HG02943 (cell line): Measurements from ENCODE around the gene C19orf53.

Experiments used
- ATAC-seq: cut with Tn5 transposase; IDR thresholded peaks from one replicate; pipeline ENCODE4 v1.9.1; 2021; ENCODE audit warnings: mild to moderate bottlenecking, low read depth, moderate library complexity; ENCODE audit not compliant: unreplicated experiment

The C19orf53 gene

DNA sequence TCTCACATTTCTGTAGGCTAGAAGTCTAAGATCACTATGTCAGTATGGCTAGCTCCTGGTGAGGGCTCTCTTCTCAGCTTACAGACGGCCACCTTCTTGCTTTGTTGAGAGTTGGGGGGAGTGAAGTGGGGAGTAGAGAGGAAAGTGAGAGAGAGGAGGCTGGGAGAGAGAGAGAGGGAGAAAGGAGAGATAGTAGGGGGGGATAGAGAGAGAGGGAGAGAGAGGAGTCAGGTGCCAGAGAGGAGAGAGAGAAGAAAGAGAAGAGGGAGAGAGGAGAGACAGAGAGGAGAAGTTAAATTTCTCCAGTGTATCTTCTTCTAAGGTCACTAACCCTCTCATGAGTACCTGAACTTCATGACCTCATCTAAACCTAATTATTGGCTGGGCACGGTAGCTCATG is 49.6 kb downstream of the C19orf53 start:
- no peak for ATAC-seq

DNA sequence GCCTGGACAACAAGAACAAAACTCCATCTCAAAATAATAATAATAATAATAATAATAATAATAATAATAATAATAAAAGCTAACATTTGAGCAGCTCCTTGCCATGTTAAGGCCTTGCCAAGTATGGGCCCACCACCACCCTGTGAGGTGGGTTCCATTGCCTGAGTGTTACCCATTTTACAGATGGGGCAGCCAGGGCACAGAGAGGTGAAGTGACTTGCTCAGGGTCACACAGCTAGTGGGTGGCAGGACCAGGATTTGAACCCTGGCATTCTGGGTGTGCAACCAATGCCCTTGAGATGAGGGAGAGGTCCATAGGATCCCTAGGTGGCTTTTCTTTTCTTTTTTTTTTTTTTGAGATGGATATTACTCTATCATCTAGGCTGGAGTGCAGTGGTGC is 50.4 kb downstream of the C19orf53 start:
- no peak for ATAC-seq

DNA sequence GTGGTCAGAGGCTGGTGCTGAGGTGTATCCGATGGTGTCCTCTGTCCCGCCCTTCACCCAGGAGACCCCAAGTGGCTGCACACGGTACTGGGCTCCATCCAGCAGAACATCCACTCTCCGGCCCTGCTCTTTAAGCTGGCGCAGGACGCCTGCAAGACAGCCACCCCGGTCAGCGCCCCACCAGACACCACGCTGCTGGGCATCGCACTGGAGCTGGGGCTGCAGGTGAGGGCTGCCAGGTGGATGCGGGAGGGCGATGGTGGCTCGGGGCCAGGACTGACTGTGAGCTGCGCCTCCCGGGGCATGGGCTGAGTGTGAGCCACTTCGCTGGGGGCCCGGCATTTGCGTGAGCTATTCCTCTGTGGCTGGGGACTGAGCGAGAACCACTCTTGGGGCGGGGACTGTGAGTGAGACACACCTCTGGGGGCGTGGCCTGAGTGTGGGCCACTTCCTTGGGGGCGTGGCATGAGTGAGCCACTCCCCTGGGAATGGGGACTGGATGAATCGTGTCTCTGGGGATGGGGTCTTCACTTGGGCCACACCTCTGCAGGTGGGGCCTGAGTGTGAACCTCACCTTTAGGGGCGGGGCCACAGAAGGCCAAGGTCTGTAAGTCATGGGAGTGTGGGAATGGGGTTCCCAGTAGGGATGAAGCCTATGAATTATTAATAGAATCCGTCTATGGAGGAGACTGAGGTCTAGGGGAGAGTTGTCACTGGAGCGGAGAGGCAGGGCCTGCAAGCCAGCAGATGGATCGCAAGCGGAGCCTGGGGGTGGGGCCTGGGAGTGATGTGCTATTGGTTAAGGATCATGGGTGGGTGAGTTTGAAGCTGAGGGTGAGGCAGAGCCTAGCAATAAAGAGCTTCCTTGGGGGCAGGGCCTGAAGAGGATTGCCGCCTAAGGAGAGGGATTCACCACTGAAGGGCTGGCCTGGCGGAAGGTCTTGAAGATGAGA is 51.5 kb downstream of the C19orf53 start:
- ATAC-seq: no peak

DNA sequence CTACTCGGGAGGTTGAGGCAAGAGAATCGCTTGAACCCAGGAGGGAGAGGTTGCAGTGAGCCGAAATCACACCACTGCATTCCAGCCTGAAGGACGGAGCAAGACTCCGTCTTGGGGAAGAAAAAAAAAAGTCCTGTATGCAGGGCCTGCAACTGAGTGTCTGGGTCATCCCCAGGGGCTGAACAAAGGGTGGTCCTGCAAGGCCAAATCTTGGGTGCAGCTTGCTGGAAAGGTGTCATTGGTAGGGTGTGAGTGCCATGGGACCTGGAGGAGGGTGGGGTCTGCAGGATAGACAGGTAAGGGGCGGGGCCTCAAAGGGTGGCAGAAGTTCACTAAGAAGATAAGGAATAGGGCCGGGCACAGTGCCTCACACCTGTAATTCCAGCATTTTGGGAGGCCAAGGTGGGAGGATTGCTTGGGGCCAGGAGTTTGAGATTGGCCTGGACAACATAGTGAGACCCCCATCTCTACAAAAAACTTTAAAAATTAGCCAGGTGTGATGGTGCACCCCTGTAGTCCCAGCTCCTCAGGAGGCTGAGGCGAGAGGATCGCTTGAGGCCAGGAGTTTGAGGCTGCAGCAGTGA is 52.5 kb downstream of the C19orf53 start:
- no peak for ATAC-seq

DNA sequence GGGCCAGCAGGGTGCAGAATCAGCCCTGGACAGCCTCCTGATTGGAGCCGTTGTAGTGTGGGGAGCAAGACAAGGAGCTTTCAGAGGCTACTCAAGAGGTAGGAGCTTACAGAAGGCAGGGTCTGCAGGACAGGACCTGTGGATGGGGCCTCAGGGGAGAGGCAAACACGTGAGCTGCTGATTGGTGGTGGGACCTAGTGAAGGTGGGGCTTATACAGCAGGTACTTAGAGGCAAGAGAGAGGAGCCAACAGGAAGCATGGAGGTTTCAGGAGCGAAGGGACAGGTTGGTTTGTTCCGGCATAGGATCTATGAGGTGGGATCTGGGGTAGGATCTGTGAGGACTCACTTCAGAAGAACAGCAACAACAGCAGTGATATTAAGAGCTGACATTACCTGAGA is 53.4 kb downstream of the C19orf53 start:
- ATAC-seq: no peak
